ENCODE measurements around the gene ADRB1.

The ADRB1 gene

GRCh38 chr10:114026189-114027040, 17.3 kb upstream of the ADRB1 start:
- no peak for DNase-seq

DNA sequence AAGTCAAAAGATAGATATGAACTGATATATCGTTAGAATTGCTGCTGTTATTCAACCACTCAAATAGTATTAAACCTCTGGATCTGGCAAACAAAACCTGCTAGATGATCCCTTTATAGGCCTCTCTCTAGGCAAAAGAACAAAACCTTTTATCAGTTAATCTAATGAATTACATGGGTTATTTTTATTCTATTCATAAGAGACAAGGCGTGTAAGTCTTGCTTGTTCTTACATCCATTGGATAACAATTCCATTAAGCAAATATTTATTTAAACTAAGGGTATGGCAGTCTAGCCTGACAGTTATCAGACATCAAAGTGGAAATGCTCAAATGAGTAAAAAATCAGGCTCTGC, 16.6 kb upstream of the ADRB1 start:
- DNase-seq, result no peak

DNA sequence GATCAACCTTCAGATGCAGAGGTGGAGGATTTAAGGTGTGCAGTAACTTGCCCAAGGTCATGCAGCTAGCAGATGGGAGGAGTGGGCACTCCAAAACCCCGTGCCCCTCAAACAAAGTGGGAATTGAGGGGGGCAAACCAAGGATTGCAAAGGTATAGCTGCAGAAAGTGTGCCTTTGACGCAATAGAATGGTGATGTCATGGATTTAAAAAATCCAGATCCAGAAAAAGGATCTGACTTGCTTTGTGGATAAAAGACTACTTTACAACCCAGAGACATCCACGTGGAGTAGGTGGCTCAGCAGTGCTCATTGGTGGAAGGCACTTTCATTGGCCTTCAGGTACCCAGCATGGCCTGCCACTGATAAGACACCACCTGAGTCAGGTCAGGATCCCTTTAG, 15.7 kb upstream of the ADRB1 start:
- DNase-seq, result no peak

DNA sequence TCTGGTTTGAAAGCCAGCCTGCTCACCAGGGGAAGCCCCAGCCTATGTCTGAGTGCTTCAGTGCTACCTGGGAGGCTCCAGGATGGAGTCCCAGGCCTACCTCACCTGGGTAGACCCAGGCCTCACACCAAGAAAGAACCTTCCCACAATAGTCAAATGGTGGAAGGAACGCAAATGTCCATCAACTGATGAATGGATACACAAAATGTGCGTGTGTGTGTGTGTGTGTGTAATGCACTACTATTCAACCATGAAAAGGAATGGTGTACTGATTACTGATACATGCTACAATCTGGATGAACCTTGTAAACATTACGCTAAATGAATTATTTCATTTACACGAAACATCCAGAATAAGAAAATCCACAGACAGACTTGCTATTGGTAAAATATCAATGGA, 15.2 kb upstream of the ADRB1 start:
- DNase-seq, result no peak

GRCh38 chr10:114029655-114030054, 14.0 kb upstream of the ADRB1 start:
- no peak for DNase-seq

DNA sequence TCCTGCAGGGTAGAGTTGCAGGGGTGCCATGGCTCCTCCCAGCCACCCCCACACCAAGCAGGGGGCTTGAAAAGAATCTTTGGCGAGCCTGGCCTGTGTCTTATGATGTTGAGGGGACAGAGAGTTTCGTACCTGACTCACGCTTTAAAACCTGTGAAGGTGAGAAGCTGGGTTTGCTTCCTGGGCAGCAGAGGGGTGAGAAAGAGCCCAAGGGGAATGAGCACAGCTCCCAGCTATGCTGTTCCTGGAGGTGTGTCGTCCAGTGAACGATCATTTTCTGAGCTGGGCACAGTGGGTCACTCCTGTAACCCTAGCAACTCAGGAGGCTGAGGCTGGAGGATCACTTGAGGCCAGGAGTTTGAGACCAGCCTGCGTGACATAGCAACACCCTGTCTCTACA, 13.5 kb upstream of the ADRB1 start:
- no peak for DNase-seq

GRCh38 chr10:114031073-114031972, 12.3 kb upstream of the ADRB1 start:
- no peak for DNase-seq

GRCh38 chr10:114033566-114033965, 10.1 kb upstream of the ADRB1 start:
- DNase-seq, result no peak

DNA sequence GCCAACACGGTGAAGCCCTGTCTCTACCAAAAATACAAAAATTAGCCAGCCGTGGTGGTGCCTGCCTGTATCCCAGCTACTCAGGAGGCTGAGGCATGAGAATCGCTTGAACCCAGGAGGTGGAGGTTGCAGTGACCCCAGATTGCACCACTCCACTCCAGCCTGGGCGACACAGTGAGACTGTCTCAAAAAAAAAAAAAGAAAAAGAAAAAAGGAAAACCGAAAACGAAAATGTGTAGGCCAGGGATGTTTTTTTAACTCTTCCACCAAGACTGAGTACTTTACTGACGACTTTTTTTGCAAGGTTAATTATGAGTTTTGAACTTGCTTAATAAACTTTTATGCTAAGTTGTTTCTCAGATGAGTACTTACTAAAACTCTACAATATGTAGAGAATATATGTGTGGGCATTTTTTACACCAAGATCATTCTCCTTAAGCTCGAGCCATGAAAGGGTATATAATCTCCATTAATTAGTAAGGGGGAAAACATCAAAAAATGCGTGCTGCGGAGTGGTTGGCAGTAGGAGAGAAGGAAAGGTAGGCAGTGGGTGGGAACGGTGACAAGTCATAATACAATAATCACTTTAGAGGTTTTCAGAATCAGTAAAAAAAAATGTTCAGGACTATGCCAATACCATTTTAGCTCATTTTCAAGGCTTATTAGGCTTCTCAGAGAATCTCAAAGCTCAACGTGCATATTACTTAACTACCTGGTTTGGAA, 8.6 kb upstream of the ADRB1 start:
- DNase-seq, result no peak

DNA sequence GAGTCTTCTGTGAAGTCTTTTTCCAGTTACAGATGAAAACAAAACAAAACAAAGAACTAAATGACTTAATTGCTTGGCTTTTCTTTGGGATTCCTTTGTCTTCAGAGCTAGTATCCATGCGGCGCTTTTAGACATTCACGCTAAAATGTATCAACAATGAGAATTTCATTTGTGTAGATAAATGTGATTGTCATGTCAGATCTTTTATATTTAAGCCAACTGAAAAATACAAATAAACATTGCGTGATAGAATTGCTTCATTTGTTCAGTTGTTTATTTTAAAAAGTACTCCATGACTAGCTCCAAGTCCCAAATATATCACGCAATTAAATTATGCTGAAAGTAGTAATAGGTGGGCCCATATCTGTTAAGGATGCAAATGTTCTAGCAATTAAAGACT, 7.9 kb upstream of the ADRB1 start:
- DNase-seq, result no peak

DNA sequence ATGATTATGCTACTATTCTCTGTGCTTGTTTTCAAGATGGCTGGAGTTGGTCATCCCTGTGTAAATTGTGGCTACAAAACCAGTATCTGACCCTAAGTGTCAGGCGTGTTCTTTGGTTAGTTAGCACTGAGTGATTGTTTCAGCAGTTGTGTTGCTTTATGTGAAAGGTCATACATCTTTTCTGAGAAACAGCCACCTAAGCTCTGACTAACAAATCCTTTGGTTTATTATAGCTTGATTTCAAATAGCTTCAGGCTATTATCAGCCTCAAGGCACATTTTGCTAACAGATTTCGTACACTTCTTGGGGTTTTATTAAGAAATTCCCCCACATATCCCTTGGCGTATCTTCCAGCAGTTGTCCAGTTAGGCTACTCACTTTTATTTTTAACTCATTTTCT, 4.8 kb upstream of the ADRB1 start:
- DNase-seq, result no peak

GRCh38 chr10:114041166-114041565, 2.5 kb upstream of the ADRB1 start:
- no peak for DNase-seq

DNA sequence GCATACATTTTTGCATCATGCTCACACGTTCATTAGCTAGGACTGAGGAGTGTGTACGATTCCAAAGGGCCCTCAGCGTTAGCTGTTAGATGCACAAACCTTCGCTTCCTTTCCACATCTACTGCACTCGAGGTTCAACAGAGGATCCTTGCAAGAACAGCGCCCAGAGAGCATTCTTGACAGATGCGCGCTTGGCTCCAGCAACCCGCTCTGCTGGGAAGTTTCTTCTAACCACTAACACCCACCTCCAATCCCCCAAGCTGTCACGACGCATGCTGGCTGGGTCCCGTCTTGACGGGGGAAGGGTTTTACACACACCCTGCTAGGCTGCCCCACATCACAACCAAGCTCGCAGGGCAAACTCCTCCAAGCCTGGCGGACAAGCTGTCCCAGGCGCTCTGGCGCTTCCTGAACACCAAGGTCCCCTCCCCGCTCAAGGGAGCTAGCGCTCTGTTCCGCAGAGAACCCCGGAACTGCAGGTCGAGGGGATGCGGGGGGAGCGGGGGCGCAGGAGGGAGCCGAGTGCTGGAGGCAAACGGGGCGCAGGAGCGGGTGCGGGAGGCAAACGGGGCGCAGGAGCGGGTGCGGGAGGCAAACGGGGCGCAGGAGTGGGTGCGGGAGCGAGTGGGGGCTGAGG, 653 bp upstream of the ADRB1 start:
- DNase-seq, result peak; percentile 75

DNA sequence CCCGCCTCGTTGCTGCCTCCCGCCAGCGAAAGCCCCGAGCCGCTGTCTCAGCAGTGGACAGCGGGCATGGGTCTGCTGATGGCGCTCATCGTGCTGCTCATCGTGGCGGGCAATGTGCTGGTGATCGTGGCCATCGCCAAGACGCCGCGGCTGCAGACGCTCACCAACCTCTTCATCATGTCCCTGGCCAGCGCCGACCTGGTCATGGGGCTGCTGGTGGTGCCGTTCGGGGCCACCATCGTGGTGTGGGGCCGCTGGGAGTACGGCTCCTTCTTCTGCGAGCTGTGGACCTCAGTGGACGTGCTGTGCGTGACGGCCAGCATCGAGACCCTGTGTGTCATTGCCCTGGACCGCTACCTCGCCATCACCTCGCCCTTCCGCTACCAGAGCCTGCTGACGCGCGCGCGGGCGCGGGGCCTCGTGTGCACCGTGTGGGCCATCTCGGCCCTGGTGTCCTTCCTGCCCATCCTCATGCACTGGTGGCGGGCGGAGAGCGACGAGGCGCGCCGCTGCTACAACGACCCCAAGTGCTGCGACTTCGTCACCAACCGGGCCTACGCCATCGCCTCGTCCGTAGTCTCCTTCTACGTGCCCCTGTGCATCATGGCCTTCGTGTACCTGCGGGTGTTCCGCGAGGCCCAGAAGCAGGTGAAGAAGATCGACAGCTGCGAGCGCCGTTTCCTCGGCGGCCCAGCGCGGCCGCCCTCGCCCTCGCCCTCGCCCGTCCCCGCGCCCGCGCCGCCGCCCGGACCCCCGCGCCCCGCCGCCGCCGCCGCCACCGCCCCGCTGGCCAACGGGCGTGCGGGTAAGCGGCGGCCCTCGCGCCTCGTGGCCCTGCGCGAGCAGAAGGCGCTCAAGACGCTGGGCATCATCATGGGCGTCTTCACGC, 825 bp downstream of the ADRB1 start:
- DNase-seq, result peak; percentile 70

- DNase-seq, result peak; percentile 66
Measured at GRCh38 chr10:114045136-114046086, 1.7 kb downstream of the ADRB1 start.

DNA sequence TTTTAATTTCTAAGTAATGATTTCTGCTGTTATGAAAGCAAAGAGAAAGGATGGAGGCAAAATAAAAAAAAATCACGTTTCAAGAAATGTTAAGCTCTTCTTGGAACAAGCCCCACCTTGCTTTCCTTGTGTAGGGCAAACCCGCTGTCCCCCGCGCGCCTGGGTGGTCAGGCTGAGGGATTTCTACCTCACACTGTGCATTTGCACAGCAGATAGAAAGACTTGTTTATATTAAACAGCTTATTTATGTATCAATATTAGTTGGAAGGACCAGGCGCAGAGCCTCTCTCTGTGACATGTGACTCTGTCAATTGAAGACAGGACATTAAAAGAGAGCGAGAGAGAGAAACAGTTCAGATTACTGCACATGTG, 2.4 kb downstream of the ADRB1 start:
- DNase-seq, result peak; percentile 54

DNA sequence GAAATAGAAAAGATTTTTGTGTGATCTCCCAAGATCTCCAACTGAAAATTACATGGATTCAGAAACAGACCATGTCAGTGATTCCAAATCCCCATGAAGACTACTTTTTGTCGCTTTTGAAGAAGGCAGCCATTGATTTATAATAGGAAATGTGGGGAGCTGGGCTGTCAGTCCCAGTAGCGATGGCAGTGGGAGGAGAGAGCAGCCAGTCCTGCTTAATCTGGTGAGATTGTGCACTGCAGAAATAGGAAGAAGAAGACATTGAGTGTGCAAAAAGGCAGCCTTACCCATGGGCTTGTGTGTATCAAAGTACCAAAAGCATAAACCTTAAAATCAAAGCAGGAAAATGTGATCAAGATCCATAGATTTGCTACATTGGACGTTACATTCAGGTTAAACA, 4.8 kb downstream of the ADRB1 start:
- no peak for DNase-seq

- DNase-seq, result no peak
Measured at GRCh38 chr10:114051714-114052113, 8.0 kb downstream of the ADRB1 start.

- DNase-seq, result no peak
Measured at GRCh38 chr10:114052255-114052654, 8.6 kb downstream of the ADRB1 start.

- DNase-seq, result no peak
Measured at GRCh38 chr10:114053946-114054345, 10.3 kb downstream of the ADRB1 start.

GRCh38 chr10:114057855-114058254, 14.2 kb downstream of the ADRB1 start:
- no peak for DNase-seq
